HCT116 (cell line): ENCODE results near the gene CENPX. TPM values are rescaled to one million over a fixed set of nuclear protein-coding genes. Genes with fewer than 3 reads are reported as not detected.

ENCODE experiments used
- ATAC-seq: fragments of 200-7000 bp; cut with Tn5 transposase; 2 replicates; pipeline ENCODE4 v1.9.1; 2020; ENCODE audit warnings: mild to moderate bottlenecking, moderate library complexity
- BruUV-seq: library from RNA; stranded (reverse); fragments of 400-500 nt; replicated peaks from 2 replicates; lab custom pipeline; 2021; lab: Mats Ljungman, UMichigan
- CTCF ChIA-PET: fragments of 300-600 bp; sonication (Branson Sonifier 250); formaldehyde crosslinking; loops from one replicate; lab custom pipeline; 2021; ENCODE audit warnings: antibody characterized with exemption; lab: Charles Lee
- POLR2A ChIA-PET: fragments of 300-600, 350-600 bp; sonication (Branson Sonifier 250); formaldehyde crosslinking; loops from one replicate; lab custom pipeline; 2021; ENCODE audit warnings: antibody characterized with exemption; lab: Charles Lee
- RAD21 ChIA-PET, 2 experiments: fragments of 300-600 bp; sonication (Branson Sonifier 250); formaldehyde crosslinking; loops; one replicate each; lab custom pipeline; 2023; ENCODE audit warnings: low total read pairs in 2 of 2; ENCODE audit not compliant: uncharacterized antibody in 2 of 2, unreplicated experiment in 2 of 2, low non-redundant PET in 1 of 2; lab: Charles Lee
- DNase-seq: peaks from one replicate; pipeline ENCODE4 v3.0.0-alpha.2; 2010; ENCODE audit warnings: low read depth, low spot score
- H2AFZ ChIP-seq: fragments of 200-600 bp; shearing (Covaris generic), sonication (generic); 2 replicates; pipeline ENCODE4 v1.6.1; 2017; ENCODE audit warnings: low read depth, mixed run types, mixed read lengths, antibody characterized with exemption, low read length; ENCODE audit not compliant: poor library complexity, severe bottlenecking
- H3K27ac ChIP-seq: 2 replicates; pipeline ENCODE4 v1.5.1; 2012; ENCODE audit warnings: low read depth, low read length
- H3K27me3 ChIP-seq: fragments of 200-600 bp; sonication (generic); 2 replicates; pipeline ENCODE4 v1.6.1; 2016; ENCODE audit warnings: mixed run types, low read length, mixed read lengths; ENCODE audit not compliant: insufficient read depth
- H3K36me3 ChIP-seq, 2 experiments: fragments of 200-500 bp in 1 of 2; fragments of 200-600 bp in 1 of 2; sonication (Bioruptor generic) in 1 of 2; sonication (generic) in 1 of 2; 2 replicates each; pipeline versions ENCODE4 v1.5.1 to v1.6.1; 2014 to 2016; ENCODE audit warnings: low read length in 2 of 2, inconsistent platforms in 1 of 2, mixed read lengths in 1 of 2, mixed run types in 1 of 2; ENCODE audit not compliant: insufficient read depth in 2 of 2, control insufficient read depth in 1 of 2
- H3K4me1 ChIP-seq, 2 experiments: fragments of 200-600 bp in 1 of 2; sonication (generic) in 1 of 2; 2 replicates each; pipeline versions ENCODE4 v1.5.1 to v1.6.1; 2012 to 2017; ENCODE audit warnings: low read length in 2 of 2, inconsistent platforms in 1 of 2, mild to moderate bottlenecking in 1 of 2, mixed read lengths in 1 of 2, mixed run types in 1 of 2, moderate library complexity in 1 of 2; ENCODE audit not compliant: insufficient read depth in 2 of 2, control insufficient read depth in 1 of 2
- H3K4me2 ChIP-seq: fragments of 200-600 bp; sonication (generic); 2 replicates; pipeline ENCODE4 v1.6.1; 2017; ENCODE audit warnings: mixed run types, low read length, mixed read lengths
- H3K4me3 ChIP-seq, 2 experiments: fragments of 200-600 bp in 1 of 2; sonication (generic) in 1 of 2; replicated peaks in 1 of 2; 2 replicates each; pipeline ENCODE4 v1.5.1; 2011 to 2016; ENCODE audit warnings: low read length in 2 of 2, control low read depth in 1 of 2, low read depth in 1 of 2, mild to moderate bottlenecking in 1 of 2, mixed read lengths in 1 of 2, mixed run types in 1 of 2
- H3K79me2 ChIP-seq: fragments of 200-600 bp; sonication (generic); 2 replicates; pipeline ENCODE4 v1.6.1; 2017; ENCODE audit warnings: mild to moderate bottlenecking, mixed run types, low read length, moderate library complexity, mixed read lengths; ENCODE audit not compliant: insufficient read depth
- H3K9ac ChIP-seq: fragments of 200-600 bp; sonication (generic); 2 replicates; pipeline ENCODE4 v1.6.1; 2016; ENCODE audit warnings: low read length, mixed read lengths
- H3K9me2 ChIP-seq: fragments of 200-600 bp; sonication (generic), shearing (Covaris generic); 2 replicates; pipeline ENCODE4 v1.6.1; 2017; ENCODE audit warnings: mixed run types, mild to moderate bottlenecking, moderate library complexity; ENCODE audit not compliant: insufficient read depth
- H3K9me3 ChIP-seq, 2 experiments: fragments of 200-500 bp in 1 of 2; fragments of 200-600 bp in 1 of 2; sonication (Bioruptor generic) in 1 of 2; sonication (generic) in 1 of 2; 2 replicates each; pipeline ENCODE4 v1.6.1; 2014 to 2017; ENCODE audit warnings: low read length in 2 of 2, mixed read lengths in 2 of 2, inconsistent platforms in 1 of 2, low read depth in 1 of 2, mild to moderate bottlenecking in 1 of 2, mixed run types in 1 of 2, moderate library complexity in 1 of 2; ENCODE audit not compliant: control insufficient read depth in 1 of 2, insufficient read depth in 1 of 2
- H4K20me1 ChIP-seq: fragments of 200-600 bp; sonication (generic), shearing (Covaris generic); 2 replicates; pipeline ENCODE4 v1.6.1; 2017; ENCODE audit warnings: mixed run types, mild to moderate bottlenecking, moderate library complexity; ENCODE audit not compliant: insufficient read depth
- CEBPB ChIP-seq: IDR thresholded peaks from 2 replicates; pipeline ENCODE4 v1.6.1; 2012; ENCODE audit warnings: low read depth
- EGR1 ChIP-seq: IDR thresholded peaks from 2 replicates; pipeline ENCODE4 v1.6.1; 2012; ENCODE audit warnings: low read depth
- EZH2phosphoT487 ChIP-seq: fragments of 200-600 bp; IDR thresholded peaks from 2 replicates; pipeline ENCODE4 v1.6.1; 2018; ENCODE audit warnings: antibody characterized with exemption, borderline replicate concordance
- FOSL1 ChIP-seq: IDR thresholded peaks from 2 replicates; pipeline ENCODE4 v1.6.1; 2012; ENCODE audit warnings: low read depth
- JUND ChIP-seq: IDR thresholded peaks from 2 replicates; pipeline ENCODE4 v1.6.1; 2012
- POLR2A ChIP-seq: IDR thresholded peaks from 2 replicates; pipeline ENCODE4 v1.7.0; 2011; ENCODE audit warnings: borderline replicate concordance; ENCODE audit not compliant: insufficient read depth, insufficient read length; ENCODE audit errors: extremely low read depth
- POLR2AphosphoS5 ChIP-seq: IDR thresholded peaks from 2 replicates; pipeline ENCODE4 v1.6.1; 2011; ENCODE audit warnings: mild to moderate bottlenecking, low read depth, low read length, moderate library complexity
- RAD21 ChIP-seq: IDR thresholded peaks from 2 replicates; pipeline ENCODE4 v1.6.1; 2012; ENCODE audit warnings: low read depth, mild to moderate bottlenecking
- SIN3A ChIP-seq: IDR thresholded peaks from 2 replicates; pipeline ENCODE4 v1.6.1; 2012; ENCODE audit warnings: low read depth
- TCF7L2 ChIP-seq: IDR thresholded peaks from 2 replicates; pipeline ENCODE4 v1.7.0; 2011; ENCODE audit warnings: borderline replicate concordance, inconsistent platforms; ENCODE audit not compliant: insufficient read depth, insufficient read length; ENCODE audit errors: extremely low read depth
- intact Hi-C: fragments of 100-400 bp; cut with micrococcal nuclease; formaldehyde crosslinking; loops from 2 replicates; pipeline ENCODE4 v1.10.0; 2022
- total RNA-seq: library from RNA; stranded (reverse); gene quantifications from one replicate; pipeline ENCODE4 v1.2.1, GENCODE V29; 2021; ENCODE audit not compliant: unreplicated experiment
- TF ChIP-seq, protein P1 (sequence below): IDR thresholded peaks from 2 replicates; pipeline ENCODE4 v1.6.1; 2011; ENCODE audit warnings: mild to moderate bottlenecking, low read length, moderate library complexity; ENCODE audit not compliant: insufficient replicate concordance; ENCODE audit errors: extremely low read depth
- TF ChIP-seq, protein P2 (sequence below): IDR thresholded peaks from 2 replicates; pipeline ENCODE4 v1.6.1; 2012
- TF ChIP-seq, protein P3 (sequence below): IDR thresholded peaks from 2 replicates; pipeline ENCODE4 v1.6.1; 2012; ENCODE audit warnings: low read depth
- TF ChIP-seq, protein P4 (sequence below): IDR thresholded peaks from 2 replicates; pipeline ENCODE4 v1.6.1; 2012

Gene CENPX
- total RNA-seq, 1 experiment from 2014 or later = 184 TPM

DNA sequence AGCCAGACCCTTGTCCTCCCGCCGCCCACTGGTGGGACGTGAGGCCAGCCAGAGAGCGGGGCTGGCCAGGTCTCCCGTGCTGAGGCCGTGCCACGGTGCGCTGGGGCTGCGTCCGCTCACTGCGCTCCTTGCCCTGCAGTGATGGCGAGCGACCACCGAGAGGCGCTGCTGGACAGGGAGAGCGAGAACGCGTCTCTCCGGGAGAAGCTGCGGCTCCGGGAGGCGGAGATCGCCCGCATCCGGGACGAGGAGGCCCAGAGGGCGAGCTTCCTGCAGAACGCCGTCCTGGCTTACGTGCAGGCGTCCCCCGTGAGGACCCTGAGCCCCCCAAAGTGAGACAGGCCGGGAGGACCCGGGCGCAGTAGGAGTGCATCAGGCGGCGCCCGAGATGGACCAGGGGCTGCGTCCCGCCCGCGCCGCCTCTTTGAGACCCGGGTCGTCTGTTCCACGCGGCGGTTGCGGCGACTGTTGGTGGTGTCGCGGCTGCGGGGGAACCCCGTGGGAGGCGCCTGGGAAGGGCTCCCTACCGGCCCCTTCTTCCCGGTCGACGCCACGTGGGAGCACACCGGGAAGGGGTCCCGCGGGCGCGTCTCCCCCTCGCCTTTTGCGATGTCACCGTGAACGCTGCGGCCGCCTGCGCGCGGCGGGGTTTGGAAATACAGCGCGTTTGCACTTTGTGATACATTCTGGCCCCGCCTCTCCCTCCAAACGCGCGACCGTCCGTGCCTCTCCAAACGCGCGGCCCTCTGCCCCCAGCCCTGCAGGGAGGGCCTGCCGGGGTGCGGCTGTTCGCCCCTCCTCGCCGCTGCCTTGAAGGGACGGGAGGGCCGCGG, 8.0 kb upstream of the CENPX start (continued):
- TF ChIP-seq, protein P1, sequence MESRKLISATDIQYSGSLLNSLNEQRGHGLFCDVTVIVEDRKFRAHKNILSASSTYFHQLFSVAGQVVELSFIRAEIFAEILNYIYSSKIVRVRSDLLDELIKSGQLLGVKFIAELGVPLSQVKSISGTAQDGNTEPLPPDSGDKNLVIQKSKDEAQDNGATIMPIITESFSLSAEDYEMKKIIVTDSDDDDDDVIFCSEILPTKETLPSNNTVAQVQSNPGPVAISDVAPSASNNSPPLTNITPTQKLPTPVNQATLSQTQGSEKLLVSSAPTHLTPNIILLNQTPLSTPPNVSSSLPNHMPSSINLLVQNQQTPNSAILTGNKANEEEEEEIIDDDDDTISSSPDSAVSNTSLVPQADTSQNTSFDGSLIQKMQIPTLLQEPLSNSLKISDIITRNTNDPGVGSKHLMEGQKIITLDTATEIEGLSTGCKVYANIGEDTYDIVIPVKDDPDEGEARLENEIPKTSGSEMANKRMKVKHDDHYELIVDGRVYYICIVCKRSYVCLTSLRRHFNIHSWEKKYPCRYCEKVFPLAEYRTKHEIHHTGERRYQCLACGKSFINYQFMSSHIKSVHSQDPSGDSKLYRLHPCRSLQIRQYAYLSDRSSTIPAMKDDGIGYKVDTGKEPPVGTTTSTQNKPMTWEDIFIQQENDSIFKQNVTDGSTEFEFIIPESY = no peak
- TF ChIP-seq EZH2phosphoT487 = no peak
- TF ChIP-seq, protein P2, sequence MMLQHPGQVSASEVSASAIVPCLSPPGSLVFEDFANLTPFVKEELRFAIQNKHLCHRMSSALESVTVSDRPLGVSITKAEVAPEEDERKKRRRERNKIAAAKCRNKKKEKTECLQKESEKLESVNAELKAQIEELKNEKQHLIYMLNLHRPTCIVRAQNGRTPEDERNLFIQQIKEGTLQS = no peak
- TF ChIP-seq SIN3A = no peak
- peak; percentile 99 for TF ChIP-seq RAD21
- TF ChIP-seq POLR2A = no peak
- TF ChIP-seq, all 23 proteins: peak for 5

DNA sequence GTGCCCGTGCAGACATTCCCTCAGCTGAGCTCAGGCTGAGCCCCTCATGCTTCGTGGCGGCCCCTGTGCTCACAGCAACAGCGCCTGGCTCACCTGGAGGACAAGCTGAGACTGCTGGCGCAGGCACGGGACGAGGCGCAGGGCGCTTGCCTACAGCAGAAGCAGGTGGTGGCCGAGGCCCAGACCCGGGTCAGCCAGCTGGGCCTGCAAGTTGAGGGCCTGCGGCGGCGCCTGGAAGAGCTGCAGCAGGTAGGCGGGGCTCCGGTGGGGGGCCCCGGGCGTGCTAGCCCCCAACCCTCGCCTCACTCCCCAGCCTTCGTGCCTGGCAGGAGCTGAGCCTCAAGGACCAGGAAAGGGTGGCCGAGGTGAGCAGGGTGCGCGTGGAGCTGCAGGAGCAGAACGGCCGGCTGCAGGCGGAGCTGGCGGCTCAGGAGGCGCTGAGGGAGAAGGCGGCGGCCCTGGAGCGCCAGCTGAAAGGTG, 7.4 kb upstream of the CENPX start:
- Histone ChIP-seq H3K4me3 (peak overlapping the region; percentile 62 to 71; a peak in 2 of 4 replicates), H3K9ac (peak overlapping the region; percentile 73), H3K27ac (peak overlapping the region; percentile 93), H3K27me3 (no peaks in the 10 kb centered on the region), H2AFZ (no peak overlapping the region), H3K9me2 (no peaks in the 10 kb centered on the region), H4K20me1 (no peaks in the 10 kb centered on the region), H3K36me3 (peaks cover 0 to under 1% of the 10 kb centered on the region in 2 experiments; a peak in 1 of 4 replicates), H3K4me2 (peak overlapping the region; percentile 99), H3K4me1 (peaks cover 10 to 43% of the 10 kb centered on the region in 2 experiments; a peak in 3 of 4 replicates), H3K79me2 (peaks cover 10% of the 10 kb centered on the region; the same call in 1 of the 2 replicates), H3K9me3 (no peaks in the 10 kb centered on the region)
- ChIA-PET POLR2A (interaction anchor here (1.0 to 1.8 kb wide), 5 partner anchors 8 to 199 kb away, joined by 3 to 4 read pairs (median 3); partner anchors contain the start of genes DCXR and SLC16A3), RAD21 (interaction anchor here (0.5 to 0.9 kb wide), 2 partner anchors 10 to 76 kb away, joined by 3 to 4 read pairs; no protein-coding TSS in a partner anchor), CTCF (interaction anchor here (0.8 to 3.0 kb wide), 17 partner anchors 9 to 746 kb away, joined by 3 to 39 read pairs (median 3); partner anchors contain the start of genes CENPX, FASN, LRRC45 and PYCR1)
- BruUV-seq = no TSS peak
- ATAC-seq = 0 out of 2 replicates have a peak, but pooled peaks have one; percentile 0
- DNase-seq = no peak
- intact Hi-C loops = loop anchor here (1.0 to 10.0 kb wide), 5 partner anchors 124 to 385 kb away; partner anchors contain the start of genes HEXD and OGFOD3
- TF ChIP-seq, protein P3, sequence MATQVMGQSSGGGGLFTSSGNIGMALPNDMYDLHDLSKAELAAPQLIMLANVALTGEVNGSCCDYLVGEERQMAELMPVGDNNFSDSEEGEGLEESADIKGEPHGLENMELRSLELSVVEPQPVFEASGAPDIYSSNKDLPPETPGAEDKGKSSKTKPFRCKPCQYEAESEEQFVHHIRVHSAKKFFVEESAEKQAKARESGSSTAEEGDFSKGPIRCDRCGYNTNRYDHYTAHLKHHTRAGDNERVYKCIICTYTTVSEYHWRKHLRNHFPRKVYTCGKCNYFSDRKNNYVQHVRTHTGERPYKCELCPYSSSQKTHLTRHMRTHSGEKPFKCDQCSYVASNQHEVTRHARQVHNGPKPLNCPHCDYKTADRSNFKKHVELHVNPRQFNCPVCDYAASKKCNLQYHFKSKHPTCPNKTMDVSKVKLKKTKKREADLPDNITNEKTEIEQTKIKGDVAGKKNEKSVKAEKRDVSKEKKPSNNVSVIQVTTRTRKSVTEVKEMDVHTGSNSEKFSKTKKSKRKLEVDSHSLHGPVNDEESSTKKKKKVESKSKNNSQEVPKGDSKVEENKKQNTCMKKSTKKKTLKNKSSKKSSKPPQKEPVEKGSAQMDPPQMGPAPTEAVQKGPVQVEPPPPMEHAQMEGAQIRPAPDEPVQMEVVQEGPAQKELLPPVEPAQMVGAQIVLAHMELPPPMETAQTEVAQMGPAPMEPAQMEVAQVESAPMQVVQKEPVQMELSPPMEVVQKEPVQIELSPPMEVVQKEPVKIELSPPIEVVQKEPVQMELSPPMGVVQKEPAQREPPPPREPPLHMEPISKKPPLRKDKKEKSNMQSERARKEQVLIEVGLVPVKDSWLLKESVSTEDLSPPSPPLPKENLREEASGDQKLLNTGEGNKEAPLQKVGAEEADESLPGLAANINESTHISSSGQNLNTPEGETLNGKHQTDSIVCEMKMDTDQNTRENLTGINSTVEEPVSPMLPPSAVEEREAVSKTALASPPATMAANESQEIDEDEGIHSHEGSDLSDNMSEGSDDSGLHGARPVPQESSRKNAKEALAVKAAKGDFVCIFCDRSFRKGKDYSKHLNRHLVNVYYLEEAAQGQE = no peak
- no peak for TF ChIP-seq EGR1
- TF ChIP-seq EZH2phosphoT487 = no peak
- no peak for TF ChIP-seq CEBPB
- TF ChIP-seq RAD21 = no peak
- no peak for TF ChIP-seq JUND
- TF ChIP-seq POLR2AphosphoS5 = no peak
- TF ChIP-seq, protein P4, sequence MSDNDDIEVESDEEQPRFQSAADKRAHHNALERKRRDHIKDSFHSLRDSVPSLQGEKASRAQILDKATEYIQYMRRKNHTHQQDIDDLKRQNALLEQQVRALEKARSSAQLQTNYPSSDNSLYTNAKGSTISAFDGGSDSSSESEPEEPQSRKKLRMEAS = no peak
- no peak for TF ChIP-seq FOSL1
- TF ChIP-seq TCF7L2 = no peak
